GM12801 (cell line): Measurements from ENCODE around the gene HBG1.

Source experiments
- CTCF ChIP-seq: IDR thresholded peaks from one replicate; pipeline ENCODE4 v1.5.1; 2011; ENCODE audit warnings: control low read depth; ENCODE audit not compliant: insufficient read length; ENCODE audit errors: extremely low read depth

The HBG1 gene

DNA sequence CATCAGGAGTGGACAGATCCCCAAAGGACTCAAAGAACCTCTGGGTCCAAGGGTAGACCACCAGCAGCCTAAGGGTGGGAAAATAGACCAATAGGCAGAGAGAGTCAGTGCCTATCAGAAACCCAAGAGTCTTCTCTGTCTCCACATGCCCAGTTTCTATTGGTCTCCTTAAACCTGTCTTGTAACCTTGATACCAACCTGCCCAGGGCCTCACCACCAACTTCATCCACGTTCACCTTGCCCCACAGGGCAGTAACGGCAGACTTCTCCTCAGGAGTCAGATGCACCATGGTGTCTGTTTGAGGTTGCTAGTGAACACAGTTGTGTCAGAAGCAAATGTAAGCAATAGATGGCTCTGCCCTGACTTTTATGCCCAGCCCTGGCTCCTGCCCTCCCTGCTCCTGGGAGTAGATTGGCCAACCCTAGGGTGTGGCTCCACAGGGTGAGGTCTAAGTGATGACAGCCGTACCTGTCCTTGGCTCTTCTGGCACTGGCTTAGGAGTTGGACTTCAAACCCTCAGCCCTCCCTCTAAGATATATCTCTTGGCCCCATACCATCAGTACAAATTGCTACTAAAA is 22.8 kb downstream of the HBG1 start, which contains the start of gene HBB:
Gene HBB (minus strand): TSS at position 340 of the 579 bp plus-strand sequence. CDS start 50 bp downstream, at position 290.
- no peak for TF ChIP-seq CTCF

DNA sequence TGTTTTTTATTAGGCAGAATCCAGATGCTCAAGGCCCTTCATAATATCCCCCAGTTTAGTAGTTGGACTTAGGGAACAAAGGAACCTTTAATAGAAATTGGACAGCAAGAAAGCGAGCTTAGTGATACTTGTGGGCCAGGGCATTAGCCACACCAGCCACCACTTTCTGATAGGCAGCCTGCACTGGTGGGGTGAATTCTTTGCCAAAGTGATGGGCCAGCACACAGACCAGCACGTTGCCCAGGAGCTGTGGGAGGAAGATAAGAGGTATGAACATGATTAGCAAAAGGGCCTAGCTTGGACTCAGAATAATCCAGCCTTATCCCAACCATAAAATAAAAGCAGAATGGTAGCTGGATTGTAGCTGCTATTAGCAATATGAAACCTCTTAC is 24.2 kb downstream of the HBG1 start:
- TF ChIP-seq CTCF, result no peak

DNA sequence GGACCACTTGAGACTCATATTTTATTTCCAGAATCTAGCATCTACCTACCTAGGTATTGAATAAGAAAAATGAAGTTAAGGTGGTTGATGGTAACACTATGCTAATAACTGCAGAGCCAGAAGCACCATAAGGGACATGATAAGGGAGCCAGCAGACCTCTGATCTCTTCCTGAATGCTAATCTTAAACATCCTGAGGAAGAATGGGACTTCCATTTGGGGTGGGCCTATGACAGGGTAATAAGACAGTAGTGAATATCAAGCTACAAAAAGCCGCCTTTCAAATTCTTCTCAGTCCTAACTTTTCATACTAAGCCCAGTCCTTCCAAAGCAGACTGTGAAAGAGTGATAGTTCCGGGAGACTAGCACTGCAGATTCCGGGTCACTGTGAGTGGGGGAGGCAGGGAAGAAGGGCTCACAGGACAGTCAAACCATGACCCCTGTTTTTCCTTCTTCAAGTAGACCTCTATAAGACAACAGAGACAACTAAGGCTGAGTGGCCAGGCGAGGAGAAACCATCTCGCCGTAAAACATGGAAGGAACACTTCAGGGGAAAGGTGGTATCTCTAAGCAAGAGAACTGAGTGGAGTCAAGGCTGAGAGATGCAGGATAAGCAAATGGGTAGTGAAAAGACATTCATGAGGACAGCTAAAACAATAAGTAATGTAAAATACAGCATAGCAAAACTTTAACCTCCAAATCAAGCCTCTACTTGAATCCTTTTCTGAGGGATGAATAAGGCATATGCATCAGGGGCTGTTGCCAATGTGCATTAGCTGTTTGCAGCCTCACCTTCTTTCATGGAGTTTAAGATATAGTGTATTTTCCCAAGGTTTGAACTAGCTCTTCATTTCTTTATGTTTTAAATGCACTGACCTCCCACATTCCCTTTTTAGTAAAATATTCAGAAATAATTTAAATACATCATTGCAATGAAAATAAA is 24.8 kb downstream of the HBG1 start:
- TF ChIP-seq CTCF, result no peak

DNA sequence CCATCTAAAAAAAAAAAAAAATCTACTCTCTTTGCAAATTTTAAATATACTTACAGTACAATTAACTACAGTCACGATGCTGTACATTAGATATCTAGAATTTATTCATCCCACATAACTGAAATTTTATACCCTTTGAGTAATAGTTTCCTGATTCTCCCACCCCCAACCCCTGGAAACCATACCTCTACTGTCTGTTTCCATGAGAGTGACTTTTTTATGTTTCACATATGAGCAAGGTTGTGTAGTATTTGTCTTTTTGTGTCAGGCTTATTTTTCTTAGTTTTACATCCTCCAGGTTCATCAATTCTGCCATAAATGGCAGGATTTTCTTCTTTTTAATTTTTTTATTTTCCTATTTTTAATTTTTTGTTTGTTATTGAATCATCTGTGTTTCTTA is 26.0 kb downstream of the HBG1 start:
- no peak for TF ChIP-seq CTCF

DNA sequence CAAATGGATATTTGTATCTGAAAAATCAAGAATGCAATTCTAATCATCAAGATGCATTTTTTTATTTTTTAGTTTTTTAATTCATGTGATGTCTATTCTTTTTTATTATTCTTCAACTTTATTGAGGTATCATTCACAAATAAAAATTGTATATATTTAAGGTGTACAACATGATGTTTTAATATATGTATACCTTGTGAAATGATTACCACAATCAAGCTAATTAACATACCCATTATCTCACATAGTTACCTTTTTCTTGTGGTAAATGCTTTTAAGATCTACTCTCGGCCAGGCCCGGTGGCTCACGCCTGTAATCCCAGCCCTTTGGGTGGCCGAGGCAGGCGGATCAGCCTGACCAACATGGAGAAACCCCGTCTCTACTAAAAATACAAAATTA is 26.5 kb downstream of the HBG1 start:
- no peak for TF ChIP-seq CTCF

GRCh38 chr11:5210376-5210885 is 39.2 kb downstream of the HBG1 start:
- no peak for TF ChIP-seq CTCF

DNA sequence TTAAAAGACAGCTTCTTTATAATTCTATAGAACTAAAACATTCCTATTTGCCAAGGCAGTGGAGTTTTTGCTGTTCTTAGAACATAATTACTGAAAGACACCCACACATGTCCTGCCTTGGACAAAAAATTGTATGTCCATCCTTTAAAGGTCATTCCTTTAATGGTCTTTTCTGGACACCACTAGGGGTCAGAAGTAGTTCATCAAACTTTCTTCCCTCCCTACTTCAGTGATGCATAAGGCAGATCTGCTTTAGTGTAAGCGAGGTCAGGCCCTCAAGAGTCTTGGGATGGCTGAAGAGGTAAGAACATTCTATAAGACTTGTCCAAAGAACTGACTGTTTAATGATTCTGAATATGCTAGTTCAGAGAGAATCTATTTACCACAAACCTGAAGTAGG is 44.9 kb downstream of the HBG1 start:
- no peak for TF ChIP-seq CTCF
